22Rv1 (cell line): Measurements from ENCODE around the gene EVPL.

Source experiments
- H3K27ac ChIP-seq: fragments of 450-650 bp; 2 replicates; pipeline ENCODE4 v1.5.1; 2017
- CTCF ChIP-seq: fragments of 450-650 bp; IDR thresholded peaks from 2 replicates; pipeline ENCODE4 v1.5.1; 2017; ENCODE audit warnings: mild to moderate bottlenecking
- ZFX ChIP-seq: fragments of 450-650 bp; IDR thresholded peaks from 2 replicates; pipeline ENCODE4 v1.6.1; 2017; ENCODE audit warnings: antibody characterized with exemption, borderline replicate concordance

Gene EVPL

GRCh38 chr17:76013377-76013932 lies 13.7 kb downstream of the EVPL start:
- no peak for TF ChIP-seq ZFX
- TF ChIP-seq CTCF = no peak
- no peak overlapping the region for H3K27ac ChIP-seq

- TF ChIP-seq ZFX (no peak), CTCF (no peak)
- H3K27ac ChIP-seq = no peak overlapping the region
Measured at GRCh38 chr17:76011951-76012350, 15.2 kb downstream of the EVPL start.

GRCh38 chr17:76009969-76010661 lies 17.0 kb downstream of the EVPL start:
- TF ChIP-seq CTCF (no peak), ZFX (no peak)
- H3K27ac ChIP-seq = no peak overlapping the region

- no peak for TF ChIP-seq CTCF
- no peak for TF ChIP-seq ZFX
- no peak overlapping the region for H3K27ac ChIP-seq
Measured at GRCh38 chr17:76009447-76009846, 17.7 kb downstream of the EVPL start.

GRCh38 chr17:76008630-76009425 lies 18.3 kb downstream of the EVPL start:
- TF ChIP-seq CTCF (no peak), ZFX (no peak)
- H3K27ac ChIP-seq = no peak overlapping the region

- H3K27ac ChIP-seq = no peak overlapping the region
- TF ChIP-seq ZFX (no peak), CTCF (no peak)
Measured at GRCh38 chr17:76008208-76008607, 18.9 kb downstream of the EVPL start.

- TF ChIP-seq CTCF (no peak), ZFX (no peak)
- no peak overlapping the region for H3K27ac ChIP-seq
Measured at GRCh38 chr17:76007850-76008165, 19.3 kb downstream of the EVPL start.
